HG03520 (cell line): Measurements from ENCODE around the gene PAF1.

Experiments
- ATAC-seq: cut with Tn5 transposase; IDR thresholded peaks from one replicate; pipeline ENCODE4 v1.9.1; 2021; ENCODE audit warnings: mild to moderate bottlenecking, moderate library complexity; ENCODE audit not compliant: unreplicated experiment

The PAF1 gene

GRCh38 chr19:39390751-39391437 is at the start of gene PAF1, which contains the start of gene MED29:
TSS of gene PAF1 (minus strand) at chr19:39391106. CDS start at chr19:39390864, 242 bp downstream.
TSS of gene MED29 (plus strand) at chr19:39391378. CDS start at chr19:39391423, 45 bp downstream.
- ATAC-seq, result peak; percentile 88

- no peak for ATAC-seq
These were observed 47.5 kb upstream of the PAF1 start for GRCh38 chr19:39438270-39438934.

GRCh38 chr19:39436350-39436716 is 45.4 kb upstream of the PAF1 start:
- no peak for ATAC-seq

- peak; percentile 72 for ATAC-seq
These were observed 44.8 kb upstream of the PAF1 start, which contains the start of gene RPS16 for GRCh38 chr19:39435499-39436349. TSS of gene RPS16 (minus strand) at chr19:39435949. CDS start at chr19:39435895, 54 bp downstream.

GRCh38 chr19:39434123-39435076 is 43.5 kb upstream of the PAF1 start:
- no peak for ATAC-seq

- no peak for ATAC-seq
These were observed 42.7 kb upstream of the PAF1 start for GRCh38 chr19:39433480-39434079.

- ATAC-seq, result no peak
These were observed 41.7 kb upstream of the PAF1 start for GRCh38 chr19:39432677-39433025.

GRCh38 chr19:39430675-39431593 is 40.0 kb upstream of the PAF1 start:
- ATAC-seq, result peak; percentile 34

GRCh38 chr19:39428283-39429112 is 37.6 kb upstream of the PAF1 start:
- no peak for ATAC-seq

GRCh38 chr19:39427707-39428106 is 36.8 kb upstream of the PAF1 start:
- ATAC-seq, result no peak

GRCh38 chr19:39426170-39426569 is 35.3 kb upstream of the PAF1 start:
- ATAC-seq, result no peak

- no peak for ATAC-seq
These were observed 34.8 kb upstream of the PAF1 start for GRCh38 chr19:39425744-39426143.

GRCh38 chr19:39424934-39425333 is 34.0 kb upstream of the PAF1 start:
- no peak for ATAC-seq

- no peak for ATAC-seq
These were observed 32.6 kb upstream of the PAF1 start for GRCh38 chr19:39423258-39424086.

GRCh38 chr19:39422020-39422419 is 31.1 kb upstream of the PAF1 start:
- no peak for ATAC-seq

GRCh38 chr19:39420769-39421168 is 29.9 kb upstream of the PAF1 start:
- ATAC-seq, result no peak

GRCh38 chr19:39419003-39419402 is 28.1 kb upstream of the PAF1 start:
- ATAC-seq, result no peak
